H1 (cell line): ENCODE measurements around the gene AASDHPPT. TPM values are rescaled to one million over a fixed set of nuclear protein-coding genes. Genes with fewer than 3 reads are reported as not detected.

ENCODE experiments used
- BRCA1 ChIP-seq: IDR thresholded peaks from 2 replicates; pipeline ENCODE4 v1.6.1; 2012; ENCODE audit warnings: low read depth, low read length, improper control_type of control experiment
- CREB1 ChIP-seq: IDR thresholded peaks from 2 replicates; pipeline ENCODE4 v1.6.1; 2012; ENCODE audit warnings: inconsistent platforms
- EGR1 ChIP-seq: IDR thresholded peaks from 2 replicates; pipeline ENCODE4 v1.6.1; 2011; ENCODE audit warnings: low read depth, low read length, borderline replicate concordance
- HDAC6 ChIP-seq: IDR thresholded peaks from one replicate; pipeline ENCODE4 v1.7.1; 2012; ENCODE audit warnings: low read depth, mild to moderate bottlenecking, inconsistent platforms, low read length, moderate library complexity
- MAFK ChIP-seq: IDR thresholded peaks from 2 replicates; pipeline ENCODE4 v1.6.1; 2012; ENCODE audit warnings: low read depth, mild to moderate bottlenecking, improper control_type of control experiment, low read length
- POLR2A ChIP-seq, 2 experiments: IDR thresholded peaks; 1 replicate in 1 of 2; 2 replicates in 1 of 2; pipeline ENCODE4 v1.6.1; 2011; ENCODE audit warnings: low read depth in 2 of 2, low read length in 2 of 2, mild to moderate bottlenecking in 2 of 2; ENCODE audit errors: control extremely low read depth in 1 of 2
- RFX5 ChIP-seq: IDR thresholded peaks from 2 replicates; pipeline ENCODE4 v1.6.1; 2011; ENCODE audit warnings: low read depth, low read length, improper control_type of control experiment, borderline replicate concordance
- polyA plus RNA-seq, 7 experiments: library from polyadenylated mRNA; depleted of rRNA in 3 of 7; stranded (reverse) in 5 of 7; unstranded in 2 of 7; fragments of >200 nt in 5 of 7; fragments of 200-250 nt in 2 of 7; gene quantifications; 1 replicate in 5 of 7; 2 replicates in 1 of 7; 4 replicates in 1 of 7; pipeline versions ENCODE4 v1.2.1 to v1.2.3, GENCODE V29; 2011 to 2013; ENCODE audit warnings: missing spikeins in 2 of 7, mixed read lengths in 2 of 7
- total RNA-seq: library from RNA; stranded (reverse); fragmentation: NEBNext Ultra II Directional; extraction: Animal tissue kit (Norgen Biotek cat#: 25700); gene quantifications from 2 replicates; pipeline ENCODE4 v1.2.1, GENCODE V29; 2021
- TF ChIP-seq, protein P1 (sequence below): fragments of 300-600 bp; sonication (generic); IDR thresholded peaks from 2 replicates; pipeline ENCODE4 v1.7.1; 2012; ENCODE audit warnings: low read length, moderate library complexity, mild to moderate bottlenecking, inconsistent platforms; ENCODE audit not compliant: insufficient replicate concordance
- TF ChIP-seq, protein P2 (sequence below), 3 experiments: IDR thresholded peaks; 1 replicate in 2 of 3; 2 replicates in 1 of 3; pipeline versions ENCODE4 v1.5.1 to v1.6.1; 2011; ENCODE audit warnings: low read length in 3 of 3, mild to moderate bottlenecking in 3 of 3, inconsistent platforms in 2 of 3, low read depth in 1 of 3, moderate library complexity in 1 of 3; ENCODE audit not compliant: insufficient read depth in 1 of 3; ENCODE audit errors: control extremely low read depth in 1 of 3
- TF ChIP-seq, protein P3 (sequence below): IDR thresholded peaks from 2 replicates; pipeline ENCODE4 v1.6.1; 2012; ENCODE audit warnings: inconsistent platforms

The AASDHPPT gene
- total and polyA plus RNA-seq, 2 of the 8 experiments (the other 6 are each of a cell fraction or from before 2014, with no cell fraction given): 15.7 to 42.2 TPM

DNA sequence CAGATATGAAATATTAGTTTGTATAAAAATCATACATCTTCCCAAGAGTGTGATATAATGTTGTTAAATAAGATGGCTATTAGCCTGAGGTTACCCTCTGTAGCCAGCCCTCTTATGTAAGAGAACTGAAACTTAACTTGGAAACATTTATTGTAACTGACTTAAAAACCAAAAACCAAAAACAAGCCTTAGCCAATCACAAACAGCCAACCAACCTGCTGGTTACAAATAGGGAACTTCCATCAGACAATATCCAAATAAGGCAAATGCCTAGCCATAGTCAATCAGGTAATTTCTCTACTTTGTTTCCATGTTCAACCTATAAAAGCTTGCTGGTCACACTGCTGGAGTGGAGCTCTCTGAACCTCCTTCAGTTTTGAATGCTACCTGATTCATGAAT is 14.5 kb upstream of the AASDHPPT start (continued):
- TF ChIP-seq, protein P1, sequence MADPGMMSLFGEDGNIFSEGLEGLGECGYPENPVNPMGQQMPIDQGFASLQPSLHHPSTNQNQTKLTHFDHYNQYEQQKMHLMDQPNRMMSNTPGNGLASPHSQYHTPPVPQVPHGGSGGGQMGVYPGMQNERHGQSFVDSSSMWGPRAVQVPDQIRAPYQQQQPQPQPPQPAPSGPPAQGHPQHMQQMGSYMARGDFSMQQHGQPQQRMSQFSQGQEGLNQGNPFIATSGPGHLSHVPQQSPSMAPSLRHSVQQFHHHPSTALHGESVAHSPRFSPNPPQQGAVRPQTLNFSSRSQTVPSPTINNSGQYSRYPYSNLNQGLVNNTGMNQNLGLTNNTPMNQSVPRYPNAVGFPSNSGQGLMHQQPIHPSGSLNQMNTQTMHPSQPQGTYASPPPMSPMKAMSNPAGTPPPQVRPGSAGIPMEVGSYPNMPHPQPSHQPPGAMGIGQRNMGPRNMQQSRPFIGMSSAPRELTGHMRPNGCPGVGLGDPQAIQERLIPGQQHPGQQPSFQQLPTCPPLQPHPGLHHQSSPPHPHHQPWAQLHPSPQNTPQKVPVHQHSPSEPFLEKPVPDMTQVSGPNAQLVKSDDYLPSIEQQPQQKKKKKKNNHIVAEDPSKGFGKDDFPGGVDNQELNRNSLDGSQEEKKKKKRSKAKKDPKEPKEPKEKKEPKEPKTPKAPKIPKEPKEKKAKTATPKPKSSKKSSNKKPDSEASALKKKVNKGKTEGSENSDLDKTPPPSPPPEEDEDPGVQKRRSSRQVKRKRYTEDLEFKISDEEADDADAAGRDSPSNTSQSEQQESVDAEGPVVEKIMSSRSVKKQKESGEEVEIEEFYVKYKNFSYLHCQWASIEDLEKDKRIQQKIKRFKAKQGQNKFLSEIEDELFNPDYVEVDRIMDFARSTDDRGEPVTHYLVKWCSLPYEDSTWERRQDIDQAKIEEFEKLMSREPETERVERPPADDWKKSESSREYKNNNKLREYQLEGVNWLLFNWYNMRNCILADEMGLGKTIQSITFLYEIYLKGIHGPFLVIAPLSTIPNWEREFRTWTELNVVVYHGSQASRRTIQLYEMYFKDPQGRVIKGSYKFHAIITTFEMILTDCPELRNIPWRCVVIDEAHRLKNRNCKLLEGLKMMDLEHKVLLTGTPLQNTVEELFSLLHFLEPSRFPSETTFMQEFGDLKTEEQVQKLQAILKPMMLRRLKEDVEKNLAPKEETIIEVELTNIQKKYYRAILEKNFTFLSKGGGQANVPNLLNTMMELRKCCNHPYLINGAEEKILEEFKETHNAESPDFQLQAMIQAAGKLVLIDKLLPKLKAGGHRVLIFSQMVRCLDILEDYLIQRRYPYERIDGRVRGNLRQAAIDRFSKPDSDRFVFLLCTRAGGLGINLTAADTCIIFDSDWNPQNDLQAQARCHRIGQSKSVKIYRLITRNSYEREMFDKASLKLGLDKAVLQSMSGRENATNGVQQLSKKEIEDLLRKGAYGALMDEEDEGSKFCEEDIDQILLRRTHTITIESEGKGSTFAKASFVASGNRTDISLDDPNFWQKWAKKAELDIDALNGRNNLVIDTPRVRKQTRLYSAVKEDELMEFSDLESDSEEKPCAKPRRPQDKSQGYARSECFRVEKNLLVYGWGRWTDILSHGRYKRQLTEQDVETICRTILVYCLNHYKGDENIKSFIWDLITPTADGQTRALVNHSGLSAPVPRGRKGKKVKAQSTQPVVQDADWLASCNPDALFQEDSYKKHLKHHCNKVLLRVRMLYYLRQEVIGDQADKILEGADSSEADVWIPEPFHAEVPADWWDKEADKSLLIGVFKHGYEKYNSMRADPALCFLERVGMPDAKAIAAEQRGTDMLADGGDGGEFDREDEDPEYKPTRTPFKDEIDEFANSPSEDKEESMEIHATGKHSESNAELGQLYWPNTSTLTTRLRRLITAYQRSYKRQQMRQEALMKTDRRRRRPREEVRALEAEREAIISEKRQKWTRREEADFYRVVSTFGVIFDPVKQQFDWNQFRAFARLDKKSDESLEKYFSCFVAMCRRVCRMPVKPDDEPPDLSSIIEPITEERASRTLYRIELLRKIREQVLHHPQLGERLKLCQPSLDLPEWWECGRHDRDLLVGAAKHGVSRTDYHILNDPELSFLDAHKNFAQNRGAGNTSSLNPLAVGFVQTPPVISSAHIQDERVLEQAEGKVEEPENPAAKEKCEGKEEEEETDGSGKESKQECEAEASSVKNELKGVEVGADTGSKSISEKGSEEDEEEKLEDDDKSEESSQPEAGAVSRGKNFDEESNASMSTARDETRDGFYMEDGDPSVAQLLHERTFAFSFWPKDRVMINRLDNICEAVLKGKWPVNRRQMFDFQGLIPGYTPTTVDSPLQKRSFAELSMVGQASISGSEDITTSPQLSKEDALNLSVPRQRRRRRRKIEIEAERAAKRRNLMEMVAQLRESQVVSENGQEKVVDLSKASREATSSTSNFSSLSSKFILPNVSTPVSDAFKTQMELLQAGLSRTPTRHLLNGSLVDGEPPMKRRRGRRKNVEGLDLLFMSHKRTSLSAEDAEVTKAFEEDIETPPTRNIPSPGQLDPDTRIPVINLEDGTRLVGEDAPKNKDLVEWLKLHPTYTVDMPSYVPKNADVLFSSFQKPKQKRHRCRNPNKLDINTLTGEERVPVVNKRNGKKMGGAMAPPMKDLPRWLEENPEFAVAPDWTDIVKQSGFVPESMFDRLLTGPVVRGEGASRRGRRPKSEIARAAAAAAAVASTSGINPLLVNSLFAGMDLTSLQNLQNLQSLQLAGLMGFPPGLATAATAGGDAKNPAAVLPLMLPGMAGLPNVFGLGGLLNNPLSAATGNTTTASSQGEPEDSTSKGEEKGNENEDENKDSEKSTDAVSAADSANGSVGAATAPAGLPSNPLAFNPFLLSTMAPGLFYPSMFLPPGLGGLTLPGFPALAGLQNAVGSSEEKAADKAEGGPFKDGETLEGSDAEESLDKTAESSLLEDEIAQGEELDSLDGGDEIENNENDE: no peak
- TF ChIP-seq BRCA1 (no peak), EGR1 (no peak), HDAC6 (no peak), MAFK (no peak), RFX5 (no peak), POLR2A (IDR thresholded peaks at IDR 0.05; ENCODE audit: control extremely low read depth in 1 of 2, low read depth in 2 of 2, low read length in 2 of 2) (no peak), CREB1 (no peak)
- TF ChIP-seq, protein P2, sequence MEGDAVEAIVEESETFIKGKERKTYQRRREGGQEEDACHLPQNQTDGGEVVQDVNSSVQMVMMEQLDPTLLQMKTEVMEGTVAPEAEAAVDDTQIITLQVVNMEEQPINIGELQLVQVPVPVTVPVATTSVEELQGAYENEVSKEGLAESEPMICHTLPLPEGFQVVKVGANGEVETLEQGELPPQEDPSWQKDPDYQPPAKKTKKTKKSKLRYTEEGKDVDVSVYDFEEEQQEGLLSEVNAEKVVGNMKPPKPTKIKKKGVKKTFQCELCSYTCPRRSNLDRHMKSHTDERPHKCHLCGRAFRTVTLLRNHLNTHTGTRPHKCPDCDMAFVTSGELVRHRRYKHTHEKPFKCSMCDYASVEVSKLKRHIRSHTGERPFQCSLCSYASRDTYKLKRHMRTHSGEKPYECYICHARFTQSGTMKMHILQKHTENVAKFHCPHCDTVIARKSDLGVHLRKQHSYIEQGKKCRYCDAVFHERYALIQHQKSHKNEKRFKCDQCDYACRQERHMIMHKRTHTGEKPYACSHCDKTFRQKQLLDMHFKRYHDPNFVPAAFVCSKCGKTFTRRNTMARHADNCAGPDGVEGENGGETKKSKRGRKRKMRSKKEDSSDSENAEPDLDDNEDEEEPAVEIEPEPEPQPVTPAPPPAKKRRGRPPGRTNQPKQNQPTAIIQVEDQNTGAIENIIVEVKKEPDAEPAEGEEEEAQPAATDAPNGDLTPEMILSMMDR (IDR thresholded peaks at IDR 0.05; ENCODE audit: control extremely low read depth in 1 of 3, insufficient read depth in 1 of 3, low read depth in 1 of 3, low read length in 3 of 3): no peak
- TF ChIP-seq, protein P3, sequence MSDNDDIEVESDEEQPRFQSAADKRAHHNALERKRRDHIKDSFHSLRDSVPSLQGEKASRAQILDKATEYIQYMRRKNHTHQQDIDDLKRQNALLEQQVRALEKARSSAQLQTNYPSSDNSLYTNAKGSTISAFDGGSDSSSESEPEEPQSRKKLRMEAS: no peak
